ENCODE measurements around the gene VASP. TPM values are rescaled to one million over a fixed set of nuclear protein-coding genes. Genes with fewer than 3 reads are reported as not detected.

Gene VASP
- total RNA-seq, 6 experiments from 2014 or later: 19.4 to 64.1 (median 30.6) TPM

DNA sequence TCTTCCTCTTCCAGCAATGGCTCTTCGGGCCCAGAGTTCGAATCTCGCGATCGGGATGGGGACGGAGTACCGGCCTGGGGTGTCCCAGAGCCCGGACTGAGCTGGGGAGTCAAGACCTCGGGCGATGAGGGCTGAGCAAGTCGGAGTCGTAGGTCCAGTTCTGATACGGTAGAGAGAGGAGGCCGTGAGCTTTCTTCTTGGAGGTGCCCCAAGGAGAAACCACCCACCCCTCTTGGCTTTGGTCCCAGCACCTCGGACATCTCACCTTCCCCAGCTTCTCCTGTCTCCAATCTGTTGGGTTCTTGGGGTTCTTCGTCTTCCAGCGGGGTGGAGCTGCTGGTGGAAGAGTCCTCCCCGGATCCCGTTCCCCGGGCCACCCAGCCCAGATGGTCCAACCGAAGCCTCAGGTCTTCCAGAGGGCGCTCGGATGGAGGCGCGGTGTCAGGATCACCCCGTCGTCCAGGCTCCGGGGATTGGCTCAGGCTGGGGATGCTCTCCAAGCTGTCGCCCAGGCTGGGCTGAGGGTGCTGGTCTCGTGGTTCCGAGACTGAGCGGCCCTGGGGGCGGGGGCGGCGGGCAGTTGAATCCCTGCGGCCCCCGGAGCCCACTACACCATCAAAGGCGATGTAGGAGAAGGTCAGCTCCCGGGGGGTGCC lies 12.9 kb upstream of the VASP start:
- intact Hi-C loops (cut with DNase I): no loop called here
- Histone ChIP-seq H3K27ac (no peak overlapping the region), H3K9me3 (no peaks in the 10 kb centered on the region), H3K4me3 (no peak overlapping the region), H3K27me3 (no peaks in the 10 kb centered on the region), H3K36me3 (no peaks in the 10 kb centered on the region), H3K4me1 (peaks cover 0 to 19% (median 0%) of the 10 kb centered on the region in 4 donors)
- WGBS (ENCODE audit: insufficient coverage, low coverage, low lambda C conversion rate, missing lambda C conversion rate): 76% methylated on average over 9 of the region's 39 CpGs
- DNase-seq: no peak
- TF ChIP-seq POLR2A (IDR thresholded peaks at IDR 0.05): no peak
- TF ChIP-seq, protein P1, sequence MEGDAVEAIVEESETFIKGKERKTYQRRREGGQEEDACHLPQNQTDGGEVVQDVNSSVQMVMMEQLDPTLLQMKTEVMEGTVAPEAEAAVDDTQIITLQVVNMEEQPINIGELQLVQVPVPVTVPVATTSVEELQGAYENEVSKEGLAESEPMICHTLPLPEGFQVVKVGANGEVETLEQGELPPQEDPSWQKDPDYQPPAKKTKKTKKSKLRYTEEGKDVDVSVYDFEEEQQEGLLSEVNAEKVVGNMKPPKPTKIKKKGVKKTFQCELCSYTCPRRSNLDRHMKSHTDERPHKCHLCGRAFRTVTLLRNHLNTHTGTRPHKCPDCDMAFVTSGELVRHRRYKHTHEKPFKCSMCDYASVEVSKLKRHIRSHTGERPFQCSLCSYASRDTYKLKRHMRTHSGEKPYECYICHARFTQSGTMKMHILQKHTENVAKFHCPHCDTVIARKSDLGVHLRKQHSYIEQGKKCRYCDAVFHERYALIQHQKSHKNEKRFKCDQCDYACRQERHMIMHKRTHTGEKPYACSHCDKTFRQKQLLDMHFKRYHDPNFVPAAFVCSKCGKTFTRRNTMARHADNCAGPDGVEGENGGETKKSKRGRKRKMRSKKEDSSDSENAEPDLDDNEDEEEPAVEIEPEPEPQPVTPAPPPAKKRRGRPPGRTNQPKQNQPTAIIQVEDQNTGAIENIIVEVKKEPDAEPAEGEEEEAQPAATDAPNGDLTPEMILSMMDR (IDR thresholded peaks at IDR 0.05): no peak
- ATAC-seq: no peak

DNA sequence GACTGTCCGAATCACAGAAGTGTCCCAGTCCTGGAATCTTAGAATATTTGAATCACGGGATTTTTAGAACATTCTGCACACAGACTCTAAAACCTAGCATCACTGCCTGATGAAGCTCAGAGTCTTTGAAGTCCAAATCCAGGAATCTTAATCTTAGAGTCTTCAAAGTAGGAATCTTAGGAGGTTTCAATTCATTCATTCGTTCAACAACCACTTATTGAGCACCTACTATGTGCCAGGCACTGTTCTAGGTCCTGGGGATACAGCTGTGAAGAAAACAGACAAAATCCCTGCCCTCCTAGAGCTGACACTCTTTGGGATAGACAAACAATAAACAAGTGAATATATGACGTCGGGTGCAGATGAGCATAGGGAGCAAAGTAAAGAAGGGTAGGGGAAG lies 12.1 kb upstream of the VASP start:
- no peak for TF ChIP-seq POLR2A (IDR thresholded peaks at IDR 0.05)
- 57% methylated on average over 5 of the region's 5 CpGs for WGBS (ENCODE audit: insufficient coverage, low coverage, low lambda C conversion rate, missing lambda C conversion rate)
- no peaks in the 10 kb centered on the region for H3K27me3 ChIP-seq
- no peaks in the 10 kb centered on the region for H3K36me3 ChIP-seq
- no peaks in the 10 kb centered on the region for H3K9me3 ChIP-seq
- peaks cover 0 to 24% (median 0%) of the 10 kb centered on the region in 4 donors for H3K4me1 ChIP-seq
- intact Hi-C loops (cut with DNase I): no loop called here
- ATAC-seq: no peak
- no peak overlapping the region for H3K4me3 ChIP-seq
- H3K27ac ChIP-seq: no peak overlapping the region
- DNase-seq: no peak

DNA sequence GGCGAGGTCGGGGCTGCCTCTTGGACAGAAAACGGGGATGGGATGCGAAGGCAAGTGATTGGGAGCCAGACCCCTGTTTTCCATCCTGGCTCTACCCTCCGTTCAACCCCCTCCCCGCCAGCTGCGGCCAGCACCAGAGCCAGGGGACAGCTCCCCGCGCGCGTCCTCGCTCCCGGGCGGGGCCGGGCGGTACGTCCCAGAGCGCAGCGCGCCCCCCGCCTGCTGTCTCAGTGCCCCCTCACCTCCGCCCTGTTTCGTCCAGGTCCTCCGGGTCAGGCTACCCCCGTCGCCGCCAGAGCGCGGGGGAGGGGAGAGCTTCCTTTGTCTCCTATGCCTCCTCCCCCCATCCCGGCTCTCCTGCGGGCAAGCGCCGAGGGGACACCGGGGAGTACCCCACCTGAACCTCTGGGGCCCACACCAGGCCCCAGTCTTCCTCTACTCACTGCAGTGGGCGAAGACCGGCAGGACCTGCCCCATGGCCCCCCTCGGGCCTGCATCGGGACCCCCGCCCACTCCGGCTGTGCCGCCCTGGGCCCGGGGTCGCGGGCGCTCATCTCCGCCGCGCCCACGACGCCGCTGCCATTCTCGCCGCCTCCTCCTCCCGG lies 10.8 kb upstream of the VASP start:
- no peaks in the 10 kb centered on the region for H3K36me3 ChIP-seq
- peak overlapping the region; percentile 47 to 65 (median 56) for H3K4me3 ChIP-seq
- ATAC-seq: peak; percentile 8 to 30 (median 13)
- no peak for TF ChIP-seq POLR2A (IDR thresholded peaks at IDR 0.05)
- TF ChIP-seq, protein P1 (IDR thresholded peaks at IDR 0.05): no peak
- WGBS (ENCODE audit: insufficient coverage, low coverage, low lambda C conversion rate, missing lambda C conversion rate): 1% methylated on average over 14 of the region's 54 CpGs
- H3K27ac ChIP-seq: no peak overlapping the region
- DNase-seq: peak in 1 of 3 donors; percentile 64
- H3K27me3 ChIP-seq: no peaks in the 10 kb centered on the region
- H3K9me3 ChIP-seq: no peaks in the 10 kb centered on the region
- intact Hi-C loops (cut with DNase I): no loop called here
- peaks cover 0 to 24% (median 0%) of the 10 kb centered on the region in 4 donors for H3K4me1 ChIP-seq

DNA sequence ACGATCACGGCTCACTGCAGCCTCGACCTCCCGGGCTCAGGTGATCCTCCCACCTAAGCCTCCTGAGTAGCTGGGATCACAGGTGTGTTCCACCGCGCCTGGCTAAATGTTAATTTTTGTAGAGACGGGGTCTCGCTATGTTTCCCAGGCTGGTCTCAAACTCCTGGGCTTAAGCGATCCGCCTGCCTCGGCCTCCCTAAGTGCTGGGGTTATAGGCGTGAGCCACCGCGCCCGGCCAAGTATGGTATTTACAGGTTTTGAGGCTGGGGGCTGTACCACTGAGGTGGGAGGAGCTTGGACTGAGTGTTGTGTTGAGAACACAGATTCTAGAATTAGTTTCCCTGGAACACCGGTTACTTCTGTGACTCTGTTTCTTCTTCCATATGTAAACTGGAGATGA lies 9.5 kb upstream of the VASP start:
- ATAC-seq: no peak
- H3K9me3 ChIP-seq: no peaks in the 10 kb centered on the region
- intact Hi-C loops (cut with DNase I): no loop called here

More for the DNA sequence above, 9.5 kb upstream of the VASP start:
- no peak overlapping the region for H3K4me3 ChIP-seq
- H3K36me3 ChIP-seq: no peaks in the 10 kb centered on the region
- DNase-seq: no peak
- WGBS (ENCODE audit: insufficient coverage, low coverage, low lambda C conversion rate, missing lambda C conversion rate): 36% methylated on average over 13 of the region's 16 CpGs
- peaks cover 0 to 22% (median 0%) of the 10 kb centered on the region in 4 donors for H3K4me1 ChIP-seq
- H3K27ac ChIP-seq: no peak overlapping the region
- no peaks in the 10 kb centered on the region for H3K27me3 ChIP-seq
- no peak for TF ChIP-seq POLR2A (IDR thresholded peaks at IDR 0.05)
- TF ChIP-seq, protein P1 (IDR thresholded peaks at IDR 0.05): no peak

All from right lobe of liver (tissue), 6 donors.